HG03575 (cell line): ENCODE measurements around the gene ARHGAP30.
"Not testable (repeated sequence)": the region's sequence is repeated elsewhere in the genome, so short reads cannot be mapped to it uniquely, and the experiment has no call there.

Experiments
- ATAC-seq: cut with Tn5 transposase; IDR thresholded peaks from one replicate; pipeline ENCODE4 v1.9.1; 2021; ENCODE audit not compliant: unreplicated experiment, insufficient number of reproducible peaks, low FRiP score; ENCODE audit errors: extremely low read depth

The ARHGAP30 gene

DNA sequence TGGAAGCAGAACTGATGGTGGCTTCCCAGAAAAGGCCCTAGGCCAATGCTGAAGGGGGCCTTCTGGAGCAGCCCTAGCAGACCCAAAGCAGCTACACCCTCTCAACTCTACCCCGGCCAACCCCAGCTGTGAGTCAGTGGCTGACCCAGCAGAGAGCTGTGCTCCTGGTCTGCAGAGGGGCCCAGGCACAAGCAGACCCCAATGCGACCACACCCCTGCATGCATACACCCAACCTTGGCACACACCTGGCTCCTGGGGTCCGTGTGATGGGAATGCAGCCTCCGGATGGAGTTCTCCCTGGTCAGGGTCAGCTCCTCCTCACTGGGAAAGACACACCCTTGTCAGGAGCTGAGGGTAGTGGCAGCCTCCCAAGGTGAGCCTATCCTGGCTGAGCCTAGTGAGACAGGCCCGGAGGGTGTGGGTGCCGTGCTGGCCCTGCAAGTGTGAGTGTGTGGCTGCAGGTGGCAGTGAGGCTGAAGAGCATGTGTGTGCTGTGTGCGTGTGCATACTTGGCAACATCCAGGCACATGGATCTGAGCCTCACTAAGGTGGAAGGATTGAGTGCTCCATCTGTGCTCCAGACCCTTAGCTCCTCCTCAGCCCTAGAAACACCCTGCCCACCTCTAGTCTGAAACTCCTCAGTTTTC is 3.9 kb upstream of the ARHGAP30 start:
- ATAC-seq, result no peak

DNA sequence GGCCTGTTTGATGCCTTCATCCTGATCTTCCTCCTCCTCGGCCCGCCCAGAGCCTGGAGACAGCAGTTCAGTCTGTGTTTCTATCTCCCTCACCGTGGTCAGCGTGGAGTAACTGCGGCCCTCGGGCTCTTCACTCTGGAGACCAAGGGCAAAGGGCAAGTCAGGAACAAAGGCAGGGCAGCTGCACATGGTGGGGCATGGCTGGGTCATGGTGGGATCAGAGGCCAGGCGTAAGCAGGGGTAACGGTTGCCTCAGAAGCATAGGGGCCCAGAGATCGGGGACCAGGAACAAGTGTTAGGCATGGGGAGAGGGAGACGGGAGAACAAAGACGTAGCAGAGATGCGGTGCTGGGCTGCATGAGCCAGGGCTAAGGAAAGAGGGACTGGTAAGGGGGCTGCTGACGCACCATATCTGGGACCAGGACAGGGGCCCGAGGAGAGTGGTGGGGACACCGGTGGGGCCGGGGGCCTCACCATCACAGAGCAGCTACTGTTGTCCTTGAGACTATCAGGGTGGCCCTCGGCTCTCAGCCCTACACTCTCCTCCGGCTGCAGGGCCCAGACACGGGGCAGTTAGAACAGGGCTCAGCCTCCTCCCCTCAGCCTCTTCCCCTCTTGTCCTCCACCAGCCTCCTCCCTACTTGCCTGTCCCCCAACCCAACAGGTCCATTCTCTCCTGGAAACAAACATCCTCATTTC is 3.2 kb upstream of the ARHGAP30 start:
- ATAC-seq, result no peak

DNA sequence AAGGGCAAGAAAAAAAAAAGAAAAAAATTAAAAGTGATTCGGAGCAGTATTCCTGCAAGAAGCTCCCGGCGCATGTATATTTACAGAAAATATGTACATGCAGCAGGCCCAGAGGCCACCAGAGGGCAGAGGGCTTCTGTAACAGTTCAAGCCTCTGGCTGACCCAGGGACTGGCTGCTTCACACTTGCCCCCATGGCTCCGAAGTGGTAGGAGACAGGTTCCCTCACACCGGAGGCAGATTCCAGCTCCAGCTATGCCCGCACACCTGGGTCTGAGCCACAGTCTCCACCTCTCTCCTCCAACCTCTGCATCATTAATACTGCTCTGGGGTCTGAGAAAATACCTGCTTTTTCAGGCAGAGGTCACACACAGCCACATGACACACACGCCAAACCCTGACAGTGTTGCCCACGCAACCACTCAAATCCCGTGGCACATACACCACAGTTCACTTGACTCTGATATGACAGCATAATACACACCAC is 2.2 kb upstream of the ARHGAP30 start:
- ATAC-seq, result no peak

DNA sequence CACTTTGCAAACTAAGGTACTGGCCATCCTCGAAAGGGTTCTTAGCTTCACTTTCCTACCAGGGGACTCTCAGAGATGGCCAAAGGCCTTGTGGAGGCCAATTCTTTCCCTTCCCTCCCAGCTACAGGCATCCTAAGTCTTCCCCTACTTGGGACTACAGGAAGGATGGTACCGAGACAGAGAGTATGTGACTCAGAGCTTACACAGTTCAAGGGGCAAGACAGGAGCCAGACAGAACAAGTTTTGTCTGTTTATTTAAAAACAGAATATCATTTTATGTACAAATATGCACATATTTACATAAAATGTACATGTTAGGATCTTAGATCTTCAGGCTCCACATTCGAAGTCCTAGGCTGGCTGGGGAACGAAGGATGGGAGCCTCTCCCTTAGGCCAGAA is 1.1 kb upstream of the ARHGAP30 start:
- no peak for ATAC-seq

DNA sequence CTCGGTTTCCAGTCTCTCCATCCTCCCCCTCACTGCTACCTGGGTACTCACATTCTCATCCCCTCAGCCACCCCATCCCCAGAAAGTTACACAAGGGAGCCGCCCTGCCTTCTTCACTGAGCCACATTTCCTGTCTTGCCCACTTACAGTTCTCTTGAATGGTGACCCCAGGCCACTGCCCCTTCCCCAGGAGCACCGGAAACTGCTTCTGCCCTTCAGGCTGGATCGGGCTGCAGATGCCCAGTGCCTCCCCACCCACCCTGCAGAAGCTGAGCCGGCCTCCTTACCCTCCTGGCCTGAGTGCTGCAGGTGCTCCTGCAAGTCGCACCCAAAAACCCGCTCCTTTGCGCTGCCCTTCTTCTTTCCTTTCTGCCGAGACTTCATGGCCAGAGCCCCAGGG is 450 bp downstream of the ARHGAP30 start:
- ATAC-seq, result no peak

DNA sequence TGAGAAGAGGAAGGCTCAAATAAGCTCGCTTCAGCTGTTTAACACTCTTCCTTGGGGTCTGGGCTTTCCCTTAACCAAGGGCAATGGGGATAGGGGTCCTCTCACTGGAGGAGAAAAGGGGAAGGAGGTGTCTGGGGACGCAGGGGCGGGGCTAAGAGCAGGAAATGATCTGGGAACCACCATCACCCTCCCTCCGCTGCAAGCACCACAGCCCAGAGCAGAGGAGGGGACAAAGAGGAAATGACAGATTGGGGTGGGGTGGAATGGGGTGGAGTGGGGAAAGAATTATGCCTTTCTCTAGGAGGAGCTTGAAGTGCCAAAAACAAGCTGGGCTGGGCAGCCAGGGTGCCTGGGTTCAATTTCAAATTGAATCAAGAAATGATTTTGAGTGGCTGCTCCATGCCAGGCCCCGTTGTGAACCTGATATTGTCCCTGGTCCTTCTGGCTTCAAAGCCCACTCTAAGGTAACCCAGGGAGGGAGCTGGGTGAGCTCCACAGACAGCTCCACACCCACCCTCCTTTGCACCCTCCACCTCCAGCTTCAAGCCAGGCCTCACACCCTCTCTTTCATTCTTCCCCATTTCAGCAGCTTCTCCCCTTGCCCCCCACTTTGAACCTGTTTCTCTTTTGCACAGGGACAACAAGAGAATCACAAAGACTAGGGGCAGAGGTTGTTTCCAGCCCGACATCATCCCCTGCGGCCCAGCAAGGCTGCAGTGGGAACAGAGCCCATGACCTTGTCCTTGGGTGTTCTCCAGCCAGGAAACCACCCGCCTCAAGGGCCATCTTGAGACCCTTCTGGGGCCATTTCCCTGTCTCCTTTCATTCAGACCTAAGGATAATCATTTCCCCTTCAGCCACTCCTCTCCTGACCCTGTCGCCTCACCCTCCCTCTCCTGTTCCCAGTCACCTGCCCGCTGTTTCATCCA is 1.1 kb downstream of the ARHGAP30 start:
- no peak for ATAC-seq

DNA sequence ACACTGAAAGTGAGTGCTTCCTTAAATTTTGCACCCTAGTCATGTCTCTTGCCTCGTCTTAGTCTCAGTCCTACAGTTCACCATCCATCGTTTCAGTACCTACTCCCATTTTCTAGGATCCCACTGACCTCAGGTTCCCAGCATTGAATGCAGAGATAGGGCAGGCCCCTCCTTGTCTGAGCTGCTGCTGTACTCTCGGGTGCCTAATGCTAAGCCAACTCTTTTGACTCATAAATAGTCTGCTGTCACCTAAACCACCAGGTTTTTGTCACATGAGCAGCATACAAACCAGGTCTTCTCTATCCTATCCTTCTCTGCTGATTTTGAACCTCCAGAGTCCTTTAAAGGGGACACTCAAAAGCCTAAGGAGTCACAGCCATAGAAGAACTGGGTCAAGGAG is 3.0 kb downstream of the ARHGAP30 start:
- ATAC-seq, result no peak

DNA sequence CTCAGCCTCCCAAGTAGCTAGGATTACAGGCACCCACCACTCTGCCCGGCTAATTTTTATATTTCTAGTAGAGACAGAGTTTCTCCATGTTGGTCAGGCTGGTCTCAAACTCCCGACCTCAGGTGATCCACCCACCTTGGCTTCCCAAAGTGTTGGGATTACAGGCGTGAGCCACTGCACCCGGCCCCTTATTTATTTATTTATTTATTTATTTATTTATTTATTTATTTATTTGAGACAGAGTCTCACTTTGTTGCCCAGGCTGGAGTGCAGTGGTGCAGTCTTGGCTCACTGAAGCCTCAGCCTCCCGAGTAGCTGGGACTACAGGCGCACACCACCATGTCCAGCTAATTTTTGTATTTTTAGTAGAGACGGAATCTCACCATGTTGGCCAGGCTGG is 4.0 kb downstream of the ARHGAP30 start:
- ATAC-seq, result not testable (repeated sequence)

DNA sequence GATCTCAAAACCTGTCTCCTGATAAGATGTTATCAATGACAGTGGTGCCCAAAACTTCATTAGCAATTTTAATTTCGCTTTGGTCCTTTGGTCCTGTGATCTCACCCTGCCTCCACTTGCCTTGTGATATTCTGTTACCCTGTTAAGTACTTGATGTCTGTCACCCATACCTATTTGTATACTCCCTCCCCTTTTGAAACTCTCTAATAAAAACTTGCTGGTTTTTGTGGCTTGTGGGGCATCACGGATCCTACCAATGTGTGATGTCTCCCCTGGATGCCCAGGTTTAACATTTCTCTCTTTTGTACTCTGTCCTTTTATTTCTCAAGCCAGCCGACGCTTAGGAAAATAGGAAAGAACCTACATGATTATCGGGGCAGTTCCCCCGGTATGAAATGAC is 5.8 kb downstream of the ARHGAP30 start:
- not testable (repeated sequence) for ATAC-seq

DNA sequence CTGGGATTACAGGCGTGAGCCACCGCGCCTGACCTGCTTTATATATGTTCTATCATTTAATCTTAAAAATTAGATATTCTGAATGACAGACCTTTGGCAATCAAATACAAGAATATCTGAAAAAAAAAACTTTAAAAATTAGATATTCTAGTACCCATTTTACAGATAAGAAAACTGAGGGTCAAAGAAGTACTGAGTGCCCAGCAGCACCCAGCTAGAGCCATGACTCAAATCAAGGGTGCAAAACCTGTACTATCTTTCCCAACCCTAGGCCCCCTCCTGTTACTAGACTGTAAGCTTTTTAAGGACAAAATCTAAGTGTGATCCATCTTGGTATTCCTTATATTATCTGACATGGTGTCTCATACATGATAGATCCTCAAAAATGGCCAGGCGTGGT is 8.3 kb downstream of the ARHGAP30 start:
- ATAC-seq, result no peak

DNA sequence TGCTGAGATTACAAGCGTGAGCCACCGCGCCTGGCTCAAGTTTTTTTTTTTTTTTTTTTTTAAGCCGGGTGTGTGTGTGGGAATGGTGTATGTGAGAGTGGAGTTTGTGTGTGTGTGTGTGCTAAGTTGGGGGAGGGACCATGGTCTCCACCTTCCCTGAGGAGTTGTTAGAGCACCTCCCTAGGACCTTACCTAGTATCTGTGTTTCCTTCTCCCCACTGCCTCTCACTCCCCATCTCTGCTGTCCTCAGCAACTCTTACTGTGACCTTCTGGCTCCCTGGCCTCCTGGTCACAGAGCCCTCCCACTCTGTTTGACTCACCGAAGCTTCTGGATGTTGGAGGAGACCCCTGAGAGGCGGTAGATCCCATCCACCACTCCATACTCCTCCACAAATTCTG is 10.4 kb downstream of the ARHGAP30 start:
- ATAC-seq, result no peak

DNA sequence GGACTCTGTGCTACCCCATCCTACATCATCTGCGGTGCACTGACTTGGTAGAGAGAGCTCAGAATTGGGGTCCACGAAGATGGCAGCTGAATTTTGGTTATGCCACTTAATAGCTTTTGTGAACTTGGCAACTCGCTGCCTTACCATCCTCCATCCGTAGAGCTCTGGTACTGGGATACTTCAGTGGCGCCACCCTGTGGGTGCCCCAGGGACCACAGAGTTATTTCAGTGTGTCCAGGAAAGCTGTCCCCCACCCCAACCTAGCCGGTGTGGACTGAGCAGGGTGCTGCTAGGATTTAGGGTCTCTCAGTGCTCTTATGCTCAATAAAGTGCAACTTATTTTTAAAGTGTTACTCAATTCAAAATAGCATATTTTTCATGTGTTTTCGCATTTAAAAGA is 14.9 kb downstream of the ARHGAP30 start:
- no peak for ATAC-seq

DNA sequence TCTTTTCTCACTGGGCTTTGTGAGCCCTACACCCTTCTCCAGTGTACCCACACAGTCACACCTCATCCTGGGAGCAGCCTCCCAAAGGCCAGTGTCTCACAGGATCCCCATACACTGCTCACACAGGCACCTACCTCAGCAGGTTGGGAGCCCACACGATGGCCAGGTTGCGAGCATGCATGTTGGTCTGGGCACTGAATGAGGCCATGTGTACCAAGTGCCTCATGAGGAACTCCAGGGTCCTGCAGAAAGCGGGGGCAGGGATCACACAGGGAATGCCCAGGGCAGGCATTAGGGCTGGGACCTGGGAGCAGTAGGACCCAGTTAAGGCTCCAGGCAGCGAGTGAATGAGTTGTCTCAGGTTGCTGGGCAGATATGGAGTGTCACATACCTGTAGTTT is 15.5 kb downstream of the ARHGAP30 start:
- ATAC-seq, result no peak

DNA sequence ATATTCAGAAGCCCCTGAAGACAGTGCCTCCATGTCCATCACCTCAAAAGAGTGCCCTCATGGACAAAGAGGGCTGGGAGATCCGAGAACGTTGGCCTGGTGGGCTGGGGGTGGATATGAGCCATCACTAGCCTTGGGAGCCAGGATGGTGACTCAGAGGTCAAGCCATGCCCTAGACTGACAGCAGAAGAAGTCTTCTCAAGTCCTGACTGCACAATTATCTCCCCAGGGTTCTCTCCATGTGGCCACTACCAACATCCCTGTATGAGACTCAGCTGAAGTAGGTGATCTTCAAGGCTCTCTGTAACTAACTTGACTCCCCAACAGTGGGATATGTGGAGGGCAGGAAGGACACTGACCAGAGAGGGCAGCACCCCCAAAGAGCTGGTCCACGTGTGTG is 16.8 kb downstream of the ARHGAP30 start:
- ATAC-seq, result no peak

DNA sequence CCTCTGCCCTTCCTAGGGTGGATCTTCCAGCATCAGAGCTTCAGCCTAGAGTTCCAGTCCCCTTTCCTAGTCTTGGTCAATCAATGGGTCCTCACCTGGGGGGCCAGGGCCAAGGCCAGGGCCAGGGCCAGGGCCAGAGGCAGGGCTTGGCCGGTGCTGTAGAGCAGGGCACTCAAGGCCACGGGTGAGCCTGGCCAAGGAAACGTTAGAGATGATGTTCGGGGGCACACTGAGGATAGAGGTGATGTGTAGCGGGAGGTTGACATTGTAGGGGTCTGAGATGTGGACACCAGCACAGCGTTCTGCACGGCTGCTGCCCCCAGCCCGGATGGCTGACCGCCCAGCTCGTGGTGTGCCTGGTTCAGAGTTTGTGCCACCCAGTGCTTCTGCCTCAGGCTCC is 18.5 kb downstream of the ARHGAP30 start:
- ATAC-seq, result no peak

DNA sequence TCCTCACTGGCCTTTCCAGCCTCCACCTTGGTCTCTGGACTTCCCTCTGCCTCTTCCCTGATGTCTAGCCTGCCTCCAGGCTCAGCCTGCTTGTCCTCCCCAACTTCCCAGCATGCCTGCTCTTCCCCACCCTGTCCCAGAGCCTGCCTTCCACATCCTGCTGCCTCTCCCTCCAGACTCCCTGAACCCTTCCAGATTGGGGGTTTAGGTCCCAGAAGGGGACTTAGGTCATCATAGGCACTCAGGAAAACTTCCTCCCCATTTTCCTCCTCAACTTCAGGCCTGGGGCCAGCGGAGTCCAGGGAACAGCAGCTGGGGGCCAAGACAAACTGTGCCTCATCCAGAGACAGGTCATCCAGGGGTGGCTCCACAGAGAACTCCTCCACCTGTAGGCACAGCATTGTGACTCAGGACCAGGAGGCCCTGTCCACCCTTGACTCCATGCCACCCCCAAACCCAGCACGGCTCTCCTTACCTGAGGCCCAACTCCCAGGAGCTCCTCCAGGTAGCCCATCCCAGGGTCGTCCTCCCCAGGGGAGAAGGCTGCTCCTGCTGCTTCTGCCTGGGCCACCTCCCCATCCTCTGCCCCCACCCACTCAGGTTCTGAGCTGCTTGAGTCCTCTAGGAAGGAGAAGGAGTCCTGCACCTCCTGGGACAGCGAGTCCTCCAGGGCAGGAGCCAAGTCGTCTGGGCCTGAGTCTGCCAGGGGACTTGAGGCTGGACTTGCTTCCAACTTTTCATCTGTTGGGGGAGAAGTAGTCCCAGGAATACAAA is 20.6 kb downstream of the ARHGAP30 start:
- ATAC-seq, result no peak

DNA sequence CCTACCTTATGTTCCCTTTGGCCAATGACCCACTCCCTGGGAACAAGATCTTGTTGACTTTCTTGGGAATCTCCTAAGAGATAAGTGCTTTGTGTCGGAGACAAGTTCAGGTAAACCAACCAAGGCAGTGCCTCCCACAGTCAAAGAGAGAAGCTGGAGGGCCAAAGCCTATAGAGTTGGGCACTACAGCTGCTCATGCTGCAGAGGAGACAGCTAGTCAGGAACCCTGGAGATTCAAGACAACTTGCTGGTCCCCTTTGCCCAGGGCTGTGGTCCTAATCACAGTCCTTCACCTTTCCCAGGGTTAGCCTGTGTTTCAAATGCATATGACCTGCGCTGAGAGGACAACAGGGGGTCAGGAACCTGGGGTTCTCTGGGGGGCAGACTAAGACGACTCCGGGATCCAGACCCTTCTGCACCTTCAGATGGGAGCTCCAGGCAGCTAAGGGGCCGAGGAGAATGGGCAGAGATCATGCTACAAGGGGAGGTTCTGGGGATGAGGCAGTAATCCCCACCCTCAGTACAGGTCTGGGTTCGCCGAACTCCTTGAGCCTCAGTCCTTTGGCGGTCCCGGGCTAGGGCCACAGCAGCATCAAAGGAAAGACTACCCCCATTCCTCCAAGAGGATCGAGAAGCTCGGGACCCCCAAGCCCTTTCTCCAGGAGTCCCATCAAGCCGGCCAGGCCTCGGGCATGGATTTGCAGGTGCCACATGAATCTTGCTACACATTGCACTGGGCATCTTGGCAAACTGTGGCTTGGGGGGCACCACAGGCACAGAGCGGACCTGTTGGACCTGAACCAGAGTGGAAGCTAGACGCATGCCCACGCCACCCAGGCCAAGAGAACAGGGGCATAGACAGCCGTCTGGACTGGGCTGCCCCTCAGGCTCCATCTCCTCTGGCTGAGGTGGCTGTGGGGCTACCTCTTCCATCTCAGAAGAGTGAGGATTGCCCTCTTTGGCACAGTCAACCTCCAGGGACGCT is 22.0 kb downstream of the ARHGAP30 start:
- no peak for ATAC-seq

DNA sequence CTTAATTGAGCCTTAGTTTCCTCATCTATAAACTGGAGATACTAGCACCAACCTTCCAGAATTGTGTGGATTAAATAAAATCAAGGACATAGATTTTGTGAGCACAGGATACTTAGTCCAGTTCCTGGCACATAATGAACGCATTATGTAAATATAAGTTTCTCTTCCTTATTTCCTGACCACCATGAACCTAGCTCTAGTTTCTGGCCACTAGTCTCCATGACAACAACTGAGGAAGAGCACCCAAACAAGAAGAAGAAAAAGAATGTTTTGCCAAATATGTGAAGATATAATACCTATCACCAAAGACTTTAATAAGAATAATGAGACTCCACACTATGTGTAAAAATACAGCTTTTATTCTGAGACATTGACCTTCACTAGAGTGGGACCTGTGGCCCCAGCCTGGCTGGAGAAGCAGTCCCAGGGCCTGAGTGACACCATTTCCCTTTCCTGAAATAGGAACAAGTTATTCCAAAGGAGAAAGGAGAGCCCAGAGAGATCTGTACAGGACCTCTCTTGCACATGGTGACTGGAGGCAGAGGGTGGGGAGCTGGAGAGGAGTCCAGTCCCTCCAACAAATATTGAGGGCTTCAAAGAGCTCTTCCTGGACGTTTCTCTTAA is 23.0 kb downstream of the ARHGAP30 start:
- no peak for ATAC-seq
